ENCODE measurements around the gene BANK1. TPM values are rescaled to one million over a fixed set of nuclear protein-coding genes. Genes with fewer than 3 reads are reported as not detected.

BANK1 gene
- total and polyA plus RNA-seq, 10 of the 15 experiments (the other 5 are each of a cell fraction or from before 2014, with no cell fraction given), result 0.13 to 2.1 (median 0.42) TPM

- CTCF ChIA-PET, result no interaction called here
- H3K27ac ChIP-seq (ENCODE audit: control insufficient read depth, insufficient read depth), result no peak overlapping the region
These were observed 34.0 kb downstream of the BANK1 start for GRCh38 chr4:101824500-101824899.

GRCh38 chr4:101825953-101826352 is 35.4 kb downstream of the BANK1 start:
- no TSS peak for BruUV-seq (replicated peaks)

More at GRCh38 chr4:101824500-101824899, 34.0 kb downstream of the BANK1 start:
- no peaks in the 10 kb centered on the region for H3K27me3 ChIP-seq (replicated peaks in 1 of 2; ENCODE audit: control insufficient read depth in 2 of 2, insufficient read depth in 2 of 2, low read length in 1 of 2)
- TF ChIP-seq POLR2A (IDR thresholded peaks at IDR 0.05; ENCODE audit: low read depth, low read length) (no peak), SRF (IDR thresholded peaks at IDR 0.05; ENCODE audit: low read depth in 2 of 2, low read length in 2 of 2) (no peak), MXI1 (IDR thresholded peaks at IDR 0.05; ENCODE audit: low read depth, low read length) (no peak), ZZZ3 (IDR thresholded peaks at IDR 0.05; ENCODE audit: control insufficient read depth, insufficient read length, low read depth) (no peak)
- H3K79me2 ChIP-seq (ENCODE audit: control insufficient read depth, insufficient read depth, low read length), result no peaks in the 10 kb centered on the region
- H2AFZ ChIP-seq (ENCODE audit: control insufficient read depth, low read depth, low read length), result no peak overlapping the region
- RAD21 ChIA-PET (ENCODE audit: unreplicated experiment), result no interaction called here
- no peak overlapping the region for H3K4me2 ChIP-seq (ENCODE audit: control insufficient read depth, insufficient read depth)
- no peak overlapping the region for H3K9ac ChIP-seq (ENCODE audit: control insufficient read depth, insufficient read depth, low read length)
- in situ Hi-C loops (cut with MboI) (no loop called here), intact Hi-C loops (cut with micrococcal nuclease; ENCODE audit: unreplicated experiment) (no loop called here)
- SMC1A ChIA-PET (ENCODE audit: uncharacterized antibody, unreplicated experiment), result no interaction called here
- no peaks in the 10 kb centered on the region for H3K36me3 ChIP-seq (ENCODE audit: control insufficient read depth in 2 of 2, insufficient read depth in 2 of 2, low read length in 1 of 2)
- POLR2A ChIA-PET, result no interaction called here
- H3K4me3 ChIP-seq, result no peak overlapping the region
- no TSS peak for BruUV-seq (replicated peaks)
- no peaks in the 10 kb centered on the region for H3K9me3 ChIP-seq (replicated peaks; ENCODE audit: control insufficient read depth, insufficient read depth, low read length)
- DNase-seq (ENCODE audit: low read depth, low spot score) (no peak), ATAC-seq (no peak), FAIRE-seq (no peak)
- H4K20me1 ChIP-seq (ENCODE audit: control insufficient read depth, insufficient read depth), result no peaks in the 10 kb centered on the region
- no peaks in the 10 kb centered on the region for H3K4me1 ChIP-seq (ENCODE audit: control insufficient read depth, insufficient read depth, low read length)

More at GRCh38 chr4:101825953-101826352, 35.4 kb downstream of the BANK1 start:
- in situ Hi-C loops (cut with MboI), result no loop called here
- Histone ChIP-seq H3K27me3 (replicated peaks in 1 of 2; ENCODE audit: control insufficient read depth in 2 of 2, insufficient read depth in 2 of 2, low read length in 1 of 2) (no peaks in the 10 kb centered on the region), H4K20me1 (ENCODE audit: control insufficient read depth, insufficient read depth) (no peaks in the 10 kb centered on the region), H2AFZ (ENCODE audit: control insufficient read depth, low read depth, low read length) (no peak overlapping the region), H3K4me3 (no peak overlapping the region), H3K79me2 (ENCODE audit: control insufficient read depth, insufficient read depth, low read length) (no peaks in the 10 kb centered on the region), H3K4me2 (ENCODE audit: control insufficient read depth, insufficient read depth) (no peak overlapping the region), H3K27ac (ENCODE audit: control insufficient read depth, insufficient read depth) (no peak overlapping the region), H3K4me1 (ENCODE audit: control insufficient read depth, insufficient read depth, low read length) (no peaks in the 10 kb centered on the region), H3K9me3 (replicated peaks; ENCODE audit: control insufficient read depth, insufficient read depth, low read length) (no peaks in the 10 kb centered on the region), H3K9ac (ENCODE audit: control insufficient read depth, insufficient read depth, low read length) (no peak overlapping the region), H3K36me3 (ENCODE audit: control insufficient read depth in 2 of 2, insufficient read depth in 2 of 2, low read length in 1 of 2) (no peaks in the 10 kb centered on the region)
- intact Hi-C loops (cut with micrococcal nuclease; ENCODE audit: unreplicated experiment), result no loop called here
- FAIRE-seq (no peak), ATAC-seq (no peak), DNase-seq (ENCODE audit: low read depth, low spot score) (no peak)
- RAD21 ChIA-PET (ENCODE audit: unreplicated experiment), result no interaction called here
- 59% methylated on average over 2 of the region's 2 CpGs for WGBS (ENCODE audit: insufficient coverage, insufficient replicate concordance, low lambda C conversion rate, missing lambda C conversion rate)
- POLR2A ChIA-PET, result no interaction called here
- SMC1A ChIA-PET (ENCODE audit: uncharacterized antibody, unreplicated experiment), result no interaction called here
- CTCF ChIA-PET, result no interaction called here
- TF ChIP-seq GATAD2B (conservative IDR thresholded peaks at IDR 0.05; ENCODE audit: low read depth) (no peak), BCL11A (IDR thresholded peaks at IDR 0.05; ENCODE audit: low read depth, low read length) (no peak), FOS (IDR thresholded peaks at IDR 0.05; ENCODE audit: borderline replicate concordance, extremely low read depth, insufficient read length) (no peak), SRF (IDR thresholded peaks at IDR 0.05; ENCODE audit: low read depth in 2 of 2, low read length in 2 of 2) (no peak), NFYB (IDR thresholded peaks at IDR 0.05; ENCODE audit: insufficient read depth, low read depth, low read length) (no peak), LARP7 (IDR thresholded peaks at IDR 0.05) (no peak)

Measured in GM12878 (cell line).